MCF 10A (cell line): ENCODE results near the gene TMEM72. TPM values are rescaled to one million over a fixed set of nuclear protein-coding genes. Genes with fewer than 3 reads are reported as not detected.

Source experiments
- BruUV-seq: library from RNA; stranded (reverse); fragments of 400-500 nt; replicated peaks from 2 replicates; lab custom pipeline; 2021; lab: Mats Ljungman, UMichigan
- CTCF ChIA-PET: fragments of 300-600 bp; sonication (Branson Sonifier 250); formaldehyde crosslinking; extraction: SDS; loops from one replicate; lab custom pipeline; 2021; ENCODE audit warnings: antibody characterized with exemption, inconsistent platforms; lab: Yijun Ruan, JAX
- POLR2A ChIA-PET: fragments of 300-600, 350-650 bp; sonication (Branson Sonifier 250); formaldehyde crosslinking; extraction: SDS; loops from one replicate; lab custom pipeline; 2020; ENCODE audit warnings: antibody characterized with exemption, inconsistent platforms; lab: Yijun Ruan, JAX
- DNase-seq: peaks from one replicate; pipeline ENCODE4 v3.0.0-alpha.2; 2018; ENCODE audit not compliant: unreplicated experiment
- H3K27ac Mint-ChIP-seq: one replicate; pipeline ENCODE4 v1.8.0; 2022; ENCODE audit warnings: mild to moderate bottlenecking, low read depth, mixed read lengths; ENCODE audit not compliant: unreplicated experiment
- H3K27me3 Mint-ChIP-seq: one replicate; pipeline ENCODE4 v1.8.0; 2022; ENCODE audit warnings: mixed read lengths; ENCODE audit not compliant: insufficient read depth, unreplicated experiment
- H3K36me3 Mint-ChIP-seq: one replicate; pipeline ENCODE4 v1.8.0; 2022; ENCODE audit warnings: mild to moderate bottlenecking, moderate library complexity, mixed read lengths; ENCODE audit not compliant: insufficient read depth, unreplicated experiment
- H3K4me1 Mint-ChIP-seq: one replicate; pipeline ENCODE4 v1.8.0; 2022; ENCODE audit warnings: mixed read lengths; ENCODE audit not compliant: insufficient read depth, unreplicated experiment
- H3K4me3 Mint-ChIP-seq: one replicate; pipeline ENCODE4 v1.8.0; 2022; ENCODE audit warnings: mild to moderate bottlenecking, moderate library complexity, mixed read lengths; ENCODE audit not compliant: unreplicated experiment
- H3K9me3 Mint-ChIP-seq: one replicate; pipeline ENCODE4 v1.8.0; 2022; ENCODE audit warnings: mixed read lengths; ENCODE audit not compliant: unreplicated experiment
- CTCF ChIP-seq: fragments of 200-600 bp; IDR thresholded peaks from one replicate; pipeline ENCODE4 v1.8.0; 2022; ENCODE audit warnings: antibody characterized with exemption, mild to moderate bottlenecking; ENCODE audit not compliant: unreplicated experiment
- intact Hi-C: fragments of 100-400 bp; cut with micrococcal nuclease; formaldehyde crosslinking; loops from 2 replicates; pipeline ENCODE4 v1.14.1; 2022
- total RNA-seq: library from RNA; stranded (reverse); gene quantifications from 2 replicates; pipeline ENCODE4 v1.2.3, GENCODE V29; 2022

The TMEM72 gene
- total RNA-seq, 1 experiment from 2014 or later = not detected

DNA sequence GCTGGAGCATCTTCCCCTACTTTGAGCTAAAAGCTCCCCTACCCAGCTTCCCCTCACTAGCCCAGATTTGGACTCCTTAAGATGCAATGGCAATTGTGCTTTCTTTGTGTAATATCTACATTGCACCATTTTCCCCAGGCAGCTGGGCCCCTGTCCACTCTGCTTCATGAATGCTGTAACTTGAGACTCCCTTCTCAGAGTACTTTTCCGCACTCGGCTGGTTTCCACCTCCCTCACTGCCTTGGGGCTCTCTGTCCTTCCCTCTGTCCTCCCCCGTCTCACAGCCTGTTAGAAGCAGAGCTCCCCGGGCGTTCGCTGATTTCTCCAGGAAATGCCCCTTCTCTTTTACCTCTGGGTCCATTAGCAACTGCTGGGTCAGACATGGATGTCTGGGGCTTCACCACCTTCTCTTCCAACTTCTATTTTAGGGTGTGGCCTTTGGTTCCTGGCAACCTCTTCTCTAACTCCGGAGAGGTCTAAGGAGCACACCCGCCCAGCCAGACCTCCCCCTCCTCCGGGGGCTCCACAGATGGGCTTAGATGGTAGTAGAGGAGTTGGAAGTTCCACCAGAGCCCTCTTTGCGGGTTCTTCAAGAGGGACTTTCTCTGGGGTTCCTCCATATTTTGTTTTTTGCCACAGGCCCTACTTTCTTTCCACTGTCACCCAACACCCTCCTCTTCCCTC, 2.9 kb upstream of the TMEM72 start:
- intact Hi-C loops = no loop called here
- peak; percentile 71 for DNase-seq
- no TSS peak for BruUV-seq
- Mint-ChIP-seq H3K4me3 (no peak overlapping the region), H3K27ac (no peak overlapping the region), H3K9me3 (no peaks in the 10 kb centered on the region), H3K36me3 (no peaks in the 10 kb centered on the region), H3K4me1 (no peaks in the 10 kb centered on the region), H3K27me3 (no peaks in the 10 kb centered on the region)
- ChIA-PET POLR2A (interaction anchor here (0.6 kb wide), 1 partner anchor 33 kb away, joined by 4 read pairs; no protein-coding TSS in a partner anchor), CTCF (no interaction called here)
- no peak for TF ChIP-seq CTCF

- CTCF ChIA-PET = interaction anchor here (0.6 kb wide), 2 partner anchors 20 to 297 kb away, joined by 4 to 5 read pairs; no protein-coding TSS in a partner anchor
- no peaks in the 10 kb centered on the region for H3K4me1 Mint-ChIP-seq
Observed at GRCh38 chr10:44908936-44909630, 2.1 kb upstream of the TMEM72 start.

DNA sequence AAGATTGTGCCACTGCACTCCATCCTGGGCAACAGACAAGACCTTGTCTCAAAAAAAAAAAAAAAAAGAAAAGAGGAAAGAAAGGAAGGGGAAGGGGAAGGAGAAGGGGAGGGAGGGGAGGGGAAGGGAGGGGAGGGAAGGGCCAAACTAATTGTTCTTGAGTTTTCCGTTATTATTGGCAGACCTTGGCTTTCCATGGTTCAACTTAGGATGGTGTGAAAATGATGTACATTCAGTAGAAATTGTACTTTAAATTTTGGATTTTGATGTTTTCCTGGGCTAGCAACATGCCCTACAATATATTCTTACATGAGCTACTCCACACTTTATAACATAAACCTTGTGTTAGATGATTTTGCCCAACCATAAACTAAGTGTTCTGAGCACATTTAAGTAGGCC, 1.2 kb upstream of the TMEM72 start:
- DNase-seq = no peak
- ChIA-PET POLR2A (no interaction called here), CTCF (no interaction called here)
- intact Hi-C loops = no loop called here
- Mint-ChIP-seq H3K9me3 (no peaks in the 10 kb centered on the region), H3K27me3 (no peaks in the 10 kb centered on the region), H3K4me3 (no peak overlapping the region), H3K36me3 (no peaks in the 10 kb centered on the region), H3K27ac (no peak overlapping the region), H3K4me1 (no peaks in the 10 kb centered on the region)
- TF ChIP-seq CTCF = no peak
- BruUV-seq = no TSS peak

More at GRCh38 chr10:44908936-44909630, 2.1 kb upstream of the TMEM72 start:
- TF ChIP-seq CTCF = no peak
- no peaks in the 10 kb centered on the region for H3K27me3 Mint-ChIP-seq
- no peak overlapping the region for H3K4me3 Mint-ChIP-seq
- no TSS peak for BruUV-seq
- H3K27ac Mint-ChIP-seq = no peak overlapping the region
- intact Hi-C loops = no loop called here
- H3K36me3 Mint-ChIP-seq = no peaks in the 10 kb centered on the region
- POLR2A ChIA-PET = interaction anchor here (0.6 kb wide), 1 partner anchor 34 kb away, joined by 4 read pairs; no protein-coding TSS in a partner anchor
- no peaks in the 10 kb centered on the region for H3K9me3 Mint-ChIP-seq
- no peak for DNase-seq

GRCh38 chr10:44910602-44911001, 535 bp upstream of the TMEM72 start:
- POLR2A ChIA-PET = no interaction called here
- Mint-ChIP-seq H3K4me1 (no peaks in the 10 kb centered on the region), H3K9me3 (no peaks in the 10 kb centered on the region), H3K36me3 (no peaks in the 10 kb centered on the region), H3K4me3 (no peak overlapping the region), H3K27me3 (no peaks in the 10 kb centered on the region), H3K27ac (no peak overlapping the region)
- no TSS peak for BruUV-seq
- CTCF ChIA-PET = no interaction called here
- intact Hi-C loops = no loop called here
- DNase-seq = no peak
- no peak for TF ChIP-seq CTCF
